HepG2 (cell line): ENCODE results near the gene PCIF1. TPM values are rescaled to one million over a fixed set of nuclear protein-coding genes. Genes with fewer than 3 reads are reported as not detected.

Experiments
- CEBPZ ChIP-seq: IDR thresholded peaks from 2 replicates; pipeline ENCODE4 v1.6.1; 2012; ENCODE audit warnings: low read length, improper control_type of control experiment
- DNMT1 ChIP-seq: sonication (generic); formaldehyde crosslinking; IDR thresholded peaks from 2 replicates; pipeline ENCODE4 v1.5.1; 2020; ENCODE audit warnings: mild to moderate bottlenecking, missing genetic modification reagents
- DR1 ChIP-seq: sonication (generic); formaldehyde crosslinking; IDR thresholded peaks from 2 replicates; pipeline ENCODE4 v1.8.0; 2021; ENCODE audit warnings: mild to moderate bottlenecking, missing genetic modification reagents, inconsistent platforms
- MAZ ChIP-seq, 2 experiments: sonication (generic) in 1 of 2; formaldehyde crosslinking in 1 of 2; IDR thresholded peaks; 2 replicates each; pipeline versions ENCODE4 v1.5.0 to v1.6.1; 2012 to 2020; ENCODE audit warnings: low read depth in 2 of 2, mild to moderate bottlenecking in 2 of 2, borderline replicate concordance in 1 of 2, improper control_type of control experiment in 1 of 2, low read length in 1 of 2, missing genetic modification reagents in 1 of 2, moderate library complexity in 1 of 2
- ZBTB4 ChIP-seq: sonication (generic); formaldehyde crosslinking; IDR thresholded peaks from 2 replicates; pipeline ENCODE4 v1.4.0; 2020; ENCODE audit warnings: missing genetic modification reagents, mild to moderate bottlenecking, borderline replicate concordance
- ZBTB42 ChIP-seq: sonication (generic); formaldehyde crosslinking; IDR thresholded peaks from 2 replicates; pipeline ENCODE4 v1.5.0; 2020; ENCODE audit warnings: mild to moderate bottlenecking, missing genetic modification reagents
- ZNF207 ChIP-seq: fragments of 450-650 bp; IDR thresholded peaks from 2 replicates; pipeline ENCODE4 v1.6.1; 2016; ENCODE audit warnings: antibody characterized with exemption, borderline replicate concordance
- polyA plus RNA-seq, 8 experiments: library from polyadenylated mRNA; depleted of rRNA in 3 of 8; stranded (reverse) in 7 of 8; unstranded in 1 of 8; fragments of >200 nt; fragmentation: Illumina TruSeq in 4 of 8; extraction: Trizol in 4 of 8; gene quantifications; 2 replicates each; pipeline versions ENCODE4 v1.2.1 to v1.2.3, GENCODE V29; 2011 to 2016; ENCODE audit warnings: low read depth in 4 of 8, missing spikeins in 1 of 8, mixed read lengths in 1 of 8; ENCODE audit not compliant: insufficient read depth in 1 of 8
- total RNA-seq, 5 experiments: library from RNA; depleted of rRNA; stranded (reverse); fragments of >200 nt; fragmentation: Illumina TruSeq; extraction: Trizol; gene quantifications; 2 replicates each; pipeline ENCODE4 v1.2.3, GENCODE V29; 2016; ENCODE audit warnings: low read depth in 1 of 5
- TF ChIP-seq, protein P1 (sequence below): sonication (generic); formaldehyde crosslinking; IDR thresholded peaks from 2 replicates; pipeline ENCODE4 v1.5.1; 2020; ENCODE audit warnings: mild to moderate bottlenecking, missing genetic modification reagents, borderline replicate concordance
- TF ChIP-seq, protein P2 (sequence below): sonication (generic); formaldehyde crosslinking; IDR thresholded peaks from 2 replicates; pipeline ENCODE4 v1.5.1; 2020; ENCODE audit warnings: missing genetic modification reagents, mild to moderate bottlenecking, borderline replicate concordance

PCIF1 gene
- total and polyA plus RNA-seq, 2 of the 13 experiments (the other 11 are each of a cell fraction or from before 2014, with no cell fraction given) = 20.9 to 24.4 TPM

DNA sequence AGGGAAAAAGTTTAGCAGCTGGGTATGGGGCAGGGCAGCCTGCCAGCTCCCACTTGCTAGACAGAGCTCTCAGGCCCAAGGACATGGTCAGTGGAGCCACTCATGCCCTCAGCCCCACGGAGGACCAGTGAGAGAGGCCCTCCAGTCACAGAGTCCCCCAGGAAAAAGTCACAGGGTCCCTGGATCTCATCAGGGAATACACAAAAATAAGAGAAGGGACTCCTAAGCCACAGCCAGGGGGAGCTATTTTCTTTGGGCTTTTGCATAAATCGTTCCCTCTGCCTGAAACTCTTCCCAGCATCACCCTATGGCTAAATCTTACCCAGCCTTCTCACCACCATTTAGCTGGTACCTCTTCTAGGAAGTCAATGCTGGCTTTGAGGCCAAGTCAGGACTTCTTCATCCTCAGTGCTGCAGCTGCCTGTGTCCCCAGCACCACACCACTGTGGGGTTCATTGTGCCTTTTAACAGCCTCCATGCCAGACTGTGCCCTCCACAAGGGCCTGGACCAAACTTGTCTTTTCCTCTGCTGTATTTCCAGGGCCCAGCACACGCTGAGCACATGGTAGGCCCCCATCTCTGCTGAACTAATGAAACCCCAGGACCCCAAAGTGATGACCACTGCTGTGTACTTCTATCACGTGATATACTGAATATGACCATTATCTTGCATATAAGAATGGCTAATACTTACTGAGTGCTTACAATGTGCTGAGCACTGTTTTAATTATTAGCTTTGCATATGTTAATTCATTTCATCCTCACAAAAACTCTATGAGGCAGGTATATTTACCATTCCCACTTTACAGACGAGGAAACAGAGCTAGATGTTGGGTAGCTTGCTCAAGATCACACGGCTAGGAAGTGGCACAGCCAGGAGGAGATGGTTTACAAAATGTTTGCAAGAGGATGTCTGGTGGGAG is 35.5 kb downstream of the PCIF1 start (continued):
- TF ChIP-seq, protein P1, sequence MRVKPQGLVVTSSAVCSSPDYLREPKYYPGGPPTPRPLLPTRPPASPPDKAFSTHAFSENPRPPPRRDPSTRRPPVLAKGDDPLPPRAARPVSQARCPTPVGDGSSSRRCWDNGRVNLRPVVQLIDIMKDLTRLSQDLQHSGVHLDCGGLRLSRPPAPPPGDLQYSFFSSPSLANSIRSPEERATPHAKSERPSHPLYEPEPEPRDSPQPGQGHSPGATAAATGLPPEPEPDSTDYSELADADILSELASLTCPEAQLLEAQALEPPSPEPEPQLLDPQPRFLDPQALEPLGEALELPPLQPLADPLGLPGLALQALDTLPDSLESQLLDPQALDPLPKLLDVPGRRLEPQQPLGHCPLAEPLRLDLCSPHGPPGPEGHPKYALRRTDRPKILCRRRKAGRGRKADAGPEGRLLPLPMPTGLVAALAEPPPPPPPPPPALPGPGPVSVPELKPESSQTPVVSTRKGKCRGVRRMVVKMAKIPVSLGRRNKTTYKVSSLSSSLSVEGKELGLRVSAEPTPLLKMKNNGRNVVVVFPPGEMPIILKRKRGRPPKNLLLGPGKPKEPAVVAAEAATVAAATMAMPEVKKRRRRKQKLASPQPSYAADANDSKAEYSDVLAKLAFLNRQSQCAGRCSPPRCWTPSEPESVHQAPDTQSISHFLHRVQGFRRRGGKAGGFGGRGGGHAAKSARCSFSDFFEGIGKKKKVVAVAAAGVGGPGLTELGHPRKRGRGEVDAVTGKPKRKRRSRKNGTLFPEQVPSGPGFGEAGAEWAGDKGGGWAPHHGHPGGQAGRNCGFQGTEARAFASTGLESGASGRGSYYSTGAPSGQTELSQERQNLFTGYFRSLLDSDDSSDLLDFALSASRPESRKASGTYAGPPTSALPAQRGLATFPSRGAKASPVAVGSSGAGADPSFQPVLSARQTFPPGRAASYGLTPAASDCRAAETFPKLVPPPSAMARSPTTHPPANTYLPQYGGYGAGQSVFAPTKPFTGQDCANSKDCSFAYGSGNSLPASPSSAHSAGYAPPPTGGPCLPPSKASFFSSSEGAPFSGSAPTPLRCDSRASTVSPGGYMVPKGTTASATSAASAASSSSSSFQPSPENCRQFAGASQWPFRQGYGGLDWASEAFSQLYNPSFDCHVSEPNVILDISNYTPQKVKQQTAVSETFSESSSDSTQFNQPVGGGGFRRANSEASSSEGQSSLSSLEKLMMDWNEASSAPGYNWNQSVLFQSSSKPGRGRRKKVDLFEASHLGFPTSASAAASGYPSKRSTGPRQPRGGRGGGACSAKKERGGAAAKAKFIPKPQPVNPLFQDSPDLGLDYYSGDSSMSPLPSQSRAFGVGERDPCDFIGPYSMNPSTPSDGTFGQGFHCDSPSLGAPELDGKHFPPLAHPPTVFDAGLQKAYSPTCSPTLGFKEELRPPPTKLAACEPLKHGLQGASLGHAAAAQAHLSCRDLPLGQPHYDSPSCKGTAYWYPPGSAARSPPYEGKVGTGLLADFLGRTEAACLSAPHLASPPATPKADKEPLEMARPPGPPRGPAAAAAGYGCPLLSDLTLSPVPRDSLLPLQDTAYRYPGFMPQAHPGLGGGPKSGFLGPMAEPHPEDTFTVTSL (CRISPR knock-in tag) = no peak
- TF ChIP-seq DR1 (no peak), ZBTB42 (no peak), MAZ (IDR thresholded peaks at IDR 0.05; ENCODE audit: borderline replicate concordance, low read depth, low read length) (no peak), MAZ (CRISPR knock-in tag; IDR thresholded peaks at IDR 0.05; ENCODE audit: low read depth) (no peak), CEBPZ (no peak), DNMT1 (CRISPR knock-in tag) (no peak), ZBTB4 (CRISPR knock-in tag) (no peak), ZNF207 (no peak)
- TF ChIP-seq, protein P2, sequence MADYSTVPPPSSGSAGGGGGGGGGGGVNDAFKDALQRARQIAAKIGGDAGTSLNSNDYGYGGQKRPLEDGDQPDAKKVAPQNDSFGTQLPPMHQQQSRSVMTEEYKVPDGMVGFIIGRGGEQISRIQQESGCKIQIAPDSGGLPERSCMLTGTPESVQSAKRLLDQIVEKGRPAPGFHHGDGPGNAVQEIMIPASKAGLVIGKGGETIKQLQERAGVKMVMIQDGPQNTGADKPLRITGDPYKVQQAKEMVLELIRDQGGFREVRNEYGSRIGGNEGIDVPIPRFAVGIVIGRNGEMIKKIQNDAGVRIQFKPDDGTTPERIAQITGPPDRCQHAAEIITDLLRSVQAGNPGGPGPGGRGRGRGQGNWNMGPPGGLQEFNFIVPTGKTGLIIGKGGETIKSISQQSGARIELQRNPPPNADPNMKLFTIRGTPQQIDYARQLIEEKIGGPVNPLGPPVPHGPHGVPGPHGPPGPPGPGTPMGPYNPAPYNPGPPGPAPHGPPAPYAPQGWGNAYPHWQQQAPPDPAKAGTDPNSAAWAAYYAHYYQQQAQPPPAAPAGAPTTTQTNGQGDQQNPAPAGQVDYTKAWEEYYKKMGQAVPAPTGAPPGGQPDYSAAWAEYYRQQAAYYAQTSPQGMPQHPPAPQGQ (CRISPR knock-in tag) = no peak
